Suppressor macrophage (primary cell): ENCODE measurements around the gene IMPG2.

Experiments
- DNase-seq, 4 experiments: peaks; one replicate each; pipeline ENCODE4 v3.0.0-alpha.2; 2020 to 2022

Gene IMPG2

GRCh38 chr3:101240719-101241399, 79.5 kb downstream of the IMPG2 start:
- no peak for DNase-seq

- no peak for DNase-seq
Measured at GRCh38 chr3:101235048-101235447, 85.3 kb downstream of the IMPG2 start.

- DNase-seq, result no peak
Measured at GRCh38 chr3:101230618-101231017, 89.8 kb downstream of the IMPG2 start.

GRCh38 chr3:101229681-101230080, 90.7 kb downstream of the IMPG2 start:
- DNase-seq, result no peak

- DNase-seq, result no peak
Measured at GRCh38 chr3:101228441-101228840, 91.9 kb downstream of the IMPG2 start.

DNA sequence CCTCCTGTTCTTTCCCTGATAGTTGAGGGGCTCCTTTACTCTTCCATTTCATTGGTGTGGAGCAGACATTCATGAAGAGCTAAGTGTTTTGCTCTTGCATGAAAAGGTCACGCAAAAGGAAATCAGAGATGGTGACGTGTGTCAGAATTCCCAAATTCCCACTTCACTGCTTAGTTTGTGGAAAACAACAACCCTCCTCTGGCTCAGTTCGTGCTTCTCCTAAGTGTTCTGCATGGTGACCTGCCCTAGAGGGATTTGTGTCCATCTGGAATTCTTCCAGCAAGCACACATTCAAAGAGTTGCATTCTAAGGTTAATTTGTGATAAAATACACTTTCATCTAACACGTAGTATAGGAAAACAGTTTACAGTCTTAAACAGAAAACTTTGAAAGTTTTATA, 95.6 kb downstream of the IMPG2 start:
- DNase-seq, result no peak

GRCh38 chr3:101223016-101223415, 97.4 kb downstream of the IMPG2 start:
- no peak for DNase-seq

DNA sequence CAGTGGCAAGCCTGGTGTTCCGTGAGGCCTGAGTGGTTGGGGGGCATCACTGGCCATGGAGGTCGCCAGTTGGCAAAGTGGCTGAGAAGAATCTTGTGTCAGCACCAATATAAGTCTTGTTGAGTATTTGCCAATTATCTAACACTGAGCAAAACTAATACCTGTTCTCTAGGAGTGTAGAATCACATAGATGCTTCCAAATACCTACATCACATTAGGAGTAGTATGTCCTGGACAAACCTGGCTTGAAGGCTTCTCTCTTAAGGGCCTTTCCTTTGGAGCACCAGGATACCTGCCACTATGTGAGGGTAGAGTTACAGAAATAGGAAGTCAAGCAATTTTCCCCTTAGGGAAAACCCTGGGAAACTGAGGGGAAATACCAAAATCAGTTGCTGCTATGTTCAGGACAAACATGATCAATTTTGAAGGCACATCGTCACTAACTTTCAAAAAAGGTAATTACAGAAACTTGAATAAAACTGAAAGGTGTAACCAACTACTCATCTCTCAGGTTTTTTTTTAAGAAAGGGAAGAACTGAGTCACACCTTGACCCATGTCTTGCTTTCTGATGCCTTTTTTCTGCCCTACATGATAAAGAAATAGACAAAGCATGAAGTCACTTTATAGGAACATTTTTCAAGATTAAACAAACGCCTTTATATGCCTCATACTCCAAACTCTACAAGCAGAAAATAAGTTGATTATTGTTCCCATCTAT, 100.4 kb downstream of the IMPG2 start:
- DNase-seq, result no peak

DNA sequence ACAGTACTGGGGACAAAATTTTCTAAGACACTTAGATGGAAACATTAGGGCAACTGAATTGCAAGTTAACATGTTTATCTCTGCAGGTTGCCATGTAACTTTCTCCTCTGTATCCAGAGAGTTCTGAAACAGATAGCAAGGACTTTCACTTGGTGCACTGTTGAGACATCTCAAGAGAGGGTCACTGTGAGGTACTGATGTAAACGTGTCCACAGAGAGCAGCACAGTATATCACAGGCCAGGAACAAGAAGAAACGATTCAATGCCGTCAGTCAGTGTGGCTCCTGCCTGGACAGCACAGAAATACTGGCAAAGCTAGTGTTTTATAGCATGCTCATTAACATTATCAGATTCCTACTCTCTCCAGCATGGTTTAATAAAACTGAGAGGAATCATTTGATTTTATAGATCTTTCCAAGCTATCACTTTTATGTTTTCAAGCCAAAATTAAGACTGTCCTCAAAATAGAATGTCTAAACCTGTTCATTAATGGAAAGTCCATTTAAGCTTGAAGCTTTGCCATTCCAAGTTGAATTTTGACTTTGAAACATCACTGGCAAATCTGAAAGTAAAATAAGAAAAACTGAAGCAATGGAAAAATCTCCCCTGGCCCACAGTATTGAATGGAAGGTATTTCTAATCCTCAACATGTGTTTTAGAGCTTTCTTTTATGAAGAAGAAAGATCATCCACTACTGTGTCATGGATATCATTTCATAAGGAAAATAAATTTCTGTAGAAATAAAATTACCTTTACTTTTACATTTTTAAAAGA, 102.7 kb downstream of the IMPG2 start:
- no peak for DNase-seq

GRCh38 chr3:101216710-101217465, 103.5 kb downstream of the IMPG2 start:
- DNase-seq, result peak; percentile 3 to 37 (median 24)

GRCh38 chr3:101212730-101213129, 107.6 kb downstream of the IMPG2 start:
- DNase-seq, result peak; percentile 29 to 64 (median 56)

DNA sequence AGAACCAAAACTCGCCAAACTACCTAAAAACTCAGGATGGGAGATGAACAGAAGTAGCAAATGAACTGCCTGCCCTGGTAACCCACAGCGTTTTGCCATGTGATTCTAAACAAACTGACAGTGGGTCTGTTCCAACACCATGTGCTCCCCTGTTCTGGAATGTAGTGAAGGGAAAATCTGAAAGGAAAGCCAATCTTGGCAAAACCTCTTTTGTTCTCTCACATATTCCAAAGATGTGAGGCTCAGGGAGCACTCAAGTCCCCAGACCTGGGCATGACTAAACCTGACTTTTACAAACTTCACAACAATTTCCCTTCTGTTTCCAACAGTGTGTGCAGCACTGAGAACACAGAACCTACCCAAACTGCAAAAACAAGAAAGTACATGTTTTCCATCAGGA, 116.1 kb downstream of the IMPG2 start:
- DNase-seq, result no peak

- no peak for DNase-seq
Measured at GRCh38 chr3:101203411-101203810, 117.0 kb downstream of the IMPG2 start.

DNA sequence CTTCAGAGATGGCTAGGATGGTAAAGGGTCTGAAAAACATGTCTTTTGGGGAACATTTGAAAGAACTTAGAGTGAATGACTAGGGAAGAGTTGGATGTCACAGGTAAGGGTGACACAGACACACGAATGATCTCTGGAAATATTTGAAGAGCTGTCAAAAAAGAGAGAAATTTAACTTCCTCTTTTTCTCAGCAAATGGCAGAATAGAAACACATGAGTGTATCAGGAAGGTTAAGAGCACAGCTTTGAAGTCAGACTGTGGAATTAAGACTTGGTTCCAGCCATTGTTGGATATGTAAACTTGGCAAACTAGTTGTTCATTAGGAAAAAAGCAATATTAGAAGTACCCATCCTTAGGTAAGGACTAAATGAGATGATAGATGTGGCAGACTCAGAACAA, 117.7 kb downstream of the IMPG2 start:
- peak in 1 of 4 experiments; percentile 6 for DNase-seq

DNA sequence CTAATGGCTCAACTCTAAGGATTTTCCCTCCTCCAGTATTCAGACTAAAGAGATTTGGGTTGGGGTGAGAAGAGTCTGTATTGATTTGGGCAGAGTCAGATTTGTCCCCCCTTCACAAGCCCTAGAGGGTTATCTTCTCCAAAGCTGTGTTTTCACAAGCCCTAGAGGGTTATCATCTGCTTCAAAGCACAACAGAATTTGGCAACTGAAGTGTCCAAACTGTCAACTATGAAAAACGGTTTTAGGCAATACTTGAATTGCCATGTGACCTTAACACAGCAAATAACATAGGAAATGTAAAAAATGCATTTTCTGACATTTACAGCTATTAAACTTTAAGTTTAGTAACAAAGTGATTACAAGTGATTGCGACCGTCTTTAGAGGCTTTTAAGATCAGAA, 119.9 kb downstream of the IMPG2 start:
- no peak for DNase-seq

DNA sequence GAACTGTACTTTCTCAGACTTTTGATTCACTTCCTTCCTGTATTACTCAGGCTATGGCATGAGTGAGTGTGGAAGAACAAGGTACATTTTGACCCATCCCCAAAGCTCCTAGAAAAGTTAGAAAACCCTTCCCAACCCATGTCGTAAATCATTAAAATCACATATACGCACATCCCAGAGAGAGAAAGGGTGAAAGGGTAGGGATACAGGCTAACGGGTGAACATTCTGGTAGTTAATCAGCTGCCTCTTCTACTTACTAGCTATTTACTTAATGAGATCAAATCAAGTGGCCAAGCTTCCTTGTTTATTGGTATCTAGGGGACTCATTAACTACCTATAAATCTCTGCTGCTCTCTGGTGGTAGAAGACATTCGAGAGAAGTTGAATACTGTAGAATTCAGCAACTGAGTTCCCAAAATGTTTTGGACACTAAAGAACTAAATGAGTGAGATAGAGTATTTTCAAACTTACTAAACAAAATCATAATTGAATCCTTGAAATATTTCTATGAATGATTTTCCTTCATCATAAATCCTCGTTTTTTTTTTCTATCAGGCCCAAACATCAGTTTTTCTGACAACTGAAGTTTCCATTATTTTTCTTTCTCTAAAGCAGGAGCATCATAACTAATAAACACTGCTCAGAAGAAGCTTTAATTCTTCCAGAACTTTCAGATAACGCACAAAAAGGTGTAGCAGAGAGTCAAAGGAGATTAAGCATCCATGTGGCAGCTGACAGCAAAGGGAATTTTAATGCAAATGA, 124.2 kb downstream of the IMPG2 start:
- peak; percentile 11 to 67 (median 51) for DNase-seq

DNA sequence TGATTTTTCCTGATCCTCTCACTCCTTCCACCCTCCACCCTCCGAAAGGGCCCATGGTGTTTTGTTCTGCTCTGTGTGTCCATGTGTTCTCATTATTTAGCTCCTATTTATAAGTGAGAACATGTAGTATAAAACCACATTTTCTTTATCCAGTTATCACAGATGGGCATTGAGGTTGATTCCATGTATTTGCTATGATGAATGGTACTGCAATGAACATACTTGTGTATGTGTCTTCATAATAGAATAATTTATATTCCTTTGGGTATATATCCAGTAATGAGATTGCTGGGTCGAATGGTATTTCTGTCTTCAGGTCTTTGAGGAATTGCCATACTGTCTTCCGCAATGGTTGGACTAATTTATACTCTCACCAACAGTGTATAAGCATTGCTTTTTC, 126.0 kb downstream of the IMPG2 start:
- DNase-seq, result no peak

- DNase-seq, result no peak
Measured at GRCh38 chr3:101193957-101194356, 126.4 kb downstream of the IMPG2 start.

GRCh38 chr3:101189796-101190195, 130.6 kb downstream of the IMPG2 start:
- no peak for DNase-seq

DNA sequence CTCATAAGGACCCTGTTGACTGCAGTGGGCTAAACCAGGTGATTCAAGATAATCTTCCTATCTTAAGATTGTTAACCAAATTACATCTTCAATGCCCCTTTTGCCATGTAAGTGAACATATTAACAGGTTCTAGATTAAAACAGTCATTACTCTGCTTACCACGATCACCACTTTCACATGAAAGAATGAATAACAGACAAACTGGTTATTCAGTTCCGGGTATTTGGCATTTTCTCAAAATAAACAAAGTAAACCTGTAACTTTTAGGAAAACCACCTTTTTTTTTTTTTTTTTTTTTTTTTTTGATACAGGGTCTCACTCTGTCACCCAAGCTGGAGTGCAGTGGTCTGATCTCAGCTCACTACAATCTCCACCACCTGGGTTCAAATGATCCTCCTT, 131.2 kb downstream of the IMPG2 start:
- no peak for DNase-seq

- DNase-seq, result no peak
Measured at GRCh38 chr3:101185341-101185740, 135.0 kb downstream of the IMPG2 start.

DNA sequence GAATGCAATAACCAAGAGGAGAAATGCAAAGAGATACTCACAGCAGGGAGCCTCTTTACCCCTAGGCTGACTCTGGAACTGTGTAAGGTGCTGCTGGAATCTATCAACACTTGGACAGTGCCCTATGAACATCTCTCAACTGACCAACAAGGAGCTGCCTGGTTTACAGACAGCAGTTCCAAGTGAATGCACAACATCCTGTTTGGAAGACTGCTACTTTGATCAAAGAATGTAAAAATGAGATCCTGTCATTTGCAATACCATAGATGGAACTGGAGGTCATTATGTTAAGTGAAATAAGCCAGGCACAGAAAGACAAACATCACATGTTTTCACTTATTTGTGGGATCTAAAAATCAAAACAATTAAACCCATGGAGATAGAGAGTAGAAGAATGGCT, 136.3 kb downstream of the IMPG2 start:
- no peak for DNase-seq
